GM10266 (cell line): Measurements from ENCODE around the gene ZNF324B.
"Not testable (repeated sequence)": the region's sequence is repeated elsewhere in the genome, so short reads cannot be mapped to it uniquely, and the experiment has no call there.

Experiments used
- DNase-seq: peaks from one replicate; pipeline ENCODE4 v3.0.0; 2012; ENCODE audit errors: extremely low spot score
- CTCF ChIP-seq: IDR thresholded peaks from 2 replicates; pipeline ENCODE4 v1.5.1; 2012; ENCODE audit warnings: mild to moderate bottlenecking, low read depth; ENCODE audit not compliant: control insufficient read depth, insufficient read depth; ENCODE audit errors: missing control alignments

The ZNF324B gene

GRCh38 chr19:58439576-58440554 lies 11.6 kb upstream of the ZNF324B start, which contains the start of gene ZNF132:
Gene ZNF132, minus strand, starts transcription at chr19:58440153. Its CDS starts 332 bp downstream, at chr19:58439821.
- DNase-seq: peak; percentile 94
- no peak for TF ChIP-seq CTCF

- no peak for TF ChIP-seq CTCF
- no peak for DNase-seq
These were observed 10.9 kb upstream of the ZNF324B start for GRCh38 chr19:58440556-58440955.

GRCh38 chr19:58442986-58443385 lies 8.4 kb upstream of the ZNF324B start:
- not testable (repeated sequence) for DNase-seq

- DNase-seq: not testable (repeated sequence)
These were observed 2.6 kb upstream of the ZNF324B start for GRCh38 chr19:58448860-58449259.

- DNase-seq: not testable (repeated sequence)
These were observed 1.4 kb upstream of the ZNF324B start for GRCh38 chr19:58449980-58450379.

GRCh38 chr19:58450856-58451357 lies 515 bp upstream of the ZNF324B start:
- no peak for DNase-seq
- TF ChIP-seq CTCF: no peak

GRCh38 chr19:58453743-58454142 lies 2.3 kb downstream of the ZNF324B start:
- no peak for TF ChIP-seq CTCF
- no peak for DNase-seq

- TF ChIP-seq CTCF: no peak
- DNase-seq: no peak
These were observed 3.9 kb downstream of the ZNF324B start for GRCh38 chr19:58455306-58455705.
